Sigmoid colon (tissue), 4 donors: ENCODE data around the gene SCN9A.

Experiments used
- CTCF ChIP-seq, 4 experiments: fragments of 450-650 bp in 3 of 4; fragments of 200-600 bp in 1 of 4; IDR thresholded peaks; one replicate each; pipeline ENCODE4 v1.5.1; 2016 to 2019; ENCODE audit warnings: antibody characterized with exemption in 4 of 4, mild to moderate bottlenecking in 3 of 4, moderate library complexity in 2 of 4
- EP300 ChIP-seq, 4 donors: sonication (generic); formaldehyde crosslinking; IDR thresholded peaks; one replicate each; pipeline ENCODE4 v1.6.1; 2017; ENCODE audit warnings: antibody characterized with exemption in 4 of 4
- POLR2A ChIP-seq, 2 donors: fragments of 450-650 bp; IDR thresholded peaks; one replicate each; pipeline ENCODE4 v1.6.1; 2016; ENCODE audit warnings: antibody characterized with exemption in 2 of 2, mild to moderate bottlenecking in 2 of 2, moderate library complexity in 2 of 2

- TF ChIP-seq CTCF (IDR thresholded peaks at IDR 0.05) (no peak), EP300 (IDR thresholded peaks at IDR 0.05) (no peak), POLR2A (IDR thresholded peaks at IDR 0.05) (no peak)
Measured at GRCh38 chr2:166337932-166338331, 37.8 kb downstream of the SCN9A start.
